GM18951 (cell line): ENCODE measurements around the gene EED.
"Not testable (repeated sequence)": the region's sequence is repeated elsewhere in the genome, so short reads cannot be mapped to it uniquely, and the experiment has no call there.

Experiments
- POLR2A ChIP-seq: IDR thresholded peaks from 4 replicates; pipeline ENCODE4 v1.6.1; 2011; ENCODE audit warnings: mild to moderate bottlenecking; ENCODE audit not compliant: insufficient read length, insufficient read depth; ENCODE audit errors: extremely low read depth
- in situ Hi-C: fragments of 300-500 bp; cut with MboI; formaldehyde crosslinking; loops from one replicate; pipeline ENCODE4 v1.12.0; 2022; ENCODE audit warnings: low sequenced_read_pairs, mixed read lengths, inconsistent platforms; ENCODE audit not compliant: unreplicated experiment

Gene EED

GRCh38 chr11:86274503-86274902 lies 29.9 kb downstream of the EED start:
- no peak for TF ChIP-seq POLR2A
- in situ Hi-C loops: no loop called here

GRCh38 chr11:86274999-86275398 lies 30.4 kb downstream of the EED start:
- in situ Hi-C loops: no loop called here
- no peak for TF ChIP-seq POLR2A

- in situ Hi-C loops: no loop called here
Measured at GRCh38 chr11:86275493-86276370, 31.2 kb downstream of the EED start.

GRCh38 chr11:86277741-86278140 lies 33.2 kb downstream of the EED start:
- in situ Hi-C loops: no loop called here
- TF ChIP-seq POLR2A: no peak

More at GRCh38 chr11:86275493-86276370, 31.2 kb downstream of the EED start:
- no peak for TF ChIP-seq POLR2A

- in situ Hi-C loops: no loop called here
- TF ChIP-seq POLR2A: no peak
Measured at GRCh38 chr11:86278226-86278625, 33.7 kb downstream of the EED start.

- in situ Hi-C loops: no loop called here
- TF ChIP-seq POLR2A: no peak
Measured at GRCh38 chr11:86279747-86280146, 35.2 kb downstream of the EED start.

- in situ Hi-C loops: no loop called here
- TF ChIP-seq POLR2A: no peak
Measured at GRCh38 chr11:86287468-86287796, 42.9 kb downstream of the EED start.

GRCh38 chr11:86288776-86289507 lies 44.4 kb downstream of the EED start:
- in situ Hi-C loops: no loop called here
- TF ChIP-seq POLR2A: no peak

- in situ Hi-C loops: not testable (repeated sequence)
Measured at GRCh38 chr11:86289508-86290280, 45.1 kb downstream of the EED start.

GRCh38 chr11:86291466-86292262 lies 47.1 kb downstream of the EED start:
- in situ Hi-C loops: no loop called here

GRCh38 chr11:86292912-86293616 lies 48.5 kb downstream of the EED start:
- TF ChIP-seq POLR2A: no peak
- in situ Hi-C loops: no loop called here

More at GRCh38 chr11:86291466-86292262, 47.1 kb downstream of the EED start:
- TF ChIP-seq POLR2A: no peak

- no peak for TF ChIP-seq POLR2A
- in situ Hi-C loops: no loop called here
Measured at GRCh38 chr11:86294026-86294425, 49.5 kb downstream of the EED start.
